Effector memory CD8-positive, alpha-beta T cell (primary cell): ENCODE measurements around the gene RHCG.
A peak's percentile ranks its signal among the peaks of the same experiment; 100 is the strongest.
"Not testable (repeated sequence)": the region's sequence is repeated elsewhere in the genome, so short reads cannot be mapped to it uniquely, and the experiment has no call there.

Experiments used
- ATAC-seq: fragments of 150-1000 bp; cut with Tn5 transposase; replicated peaks from 2 replicates; pipeline ENCODE4 v1.10.0; 2021; ENCODE audit warnings: mild to moderate bottlenecking, moderate library complexity
- DNase-seq, 3 experiments: peaks; one replicate each; pipeline ENCODE4 v3.0.0; 2021
- H3K27ac Mint-ChIP-seq, 2 donors: one replicate each; pipeline ENCODE4 v1.8.0; 2022; ENCODE audit warnings: mild to moderate bottlenecking in 2 of 2, mixed read lengths in 2 of 2, moderate library complexity in 2 of 2
- H3K27me3 Mint-ChIP-seq, 2 donors: one replicate each; pipeline ENCODE4 v1.8.0; 2022; ENCODE audit warnings: mixed read lengths in 2 of 2
- H3K36me3 Mint-ChIP-seq: one replicate; pipeline ENCODE4 v1.8.0; 2022; ENCODE audit warnings: mild to moderate bottlenecking, moderate library complexity, mixed read lengths; ENCODE audit not compliant: insufficient read depth
- H3K4me1 Mint-ChIP-seq, 2 donors: one replicate each; pipeline ENCODE4 v1.8.0; 2022; ENCODE audit warnings: low read depth in 2 of 2, mixed read lengths in 2 of 2
- H3K4me3 Mint-ChIP-seq, 2 donors: one replicate each; pipeline ENCODE4 v1.8.0; 2022; ENCODE audit warnings: mild to moderate bottlenecking in 2 of 2, mixed read lengths in 2 of 2, moderate library complexity in 2 of 2
- H3K9me3 Mint-ChIP-seq, 2 donors: one replicate each; pipeline ENCODE4 v1.8.0; 2022; ENCODE audit warnings: mixed read lengths in 2 of 2

The RHCG gene

DNA sequence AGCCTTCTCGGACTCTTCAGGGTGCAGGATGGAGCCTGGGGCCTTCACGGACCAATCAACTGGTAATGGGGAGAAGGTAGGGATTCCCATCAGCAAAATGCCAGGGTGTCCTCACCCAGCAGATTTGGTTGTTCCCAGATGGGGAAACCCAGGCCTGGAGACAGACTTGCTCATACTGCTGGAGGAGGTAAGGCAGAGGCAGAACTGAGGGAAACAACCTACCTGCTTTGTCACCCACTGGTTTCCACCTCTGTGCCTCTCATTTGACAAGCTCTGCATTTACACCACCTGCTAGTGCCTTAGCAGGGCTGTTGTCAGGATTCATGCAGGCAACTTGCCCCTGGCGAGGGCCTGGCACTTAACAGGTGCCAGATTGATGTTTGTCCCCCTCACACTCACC lies 15.9 kb downstream of the RHCG start:
- Mint-ChIP-seq H3K27me3 (peaks cover 50 to 68% of the 10 kb centered on the region in 2 donors), H3K4me3 (no peak overlapping the region), H3K27ac (no peak overlapping the region), H3K4me1 (no peaks in the 10 kb centered on the region), H3K36me3 (no peaks in the 10 kb centered on the region), H3K9me3 (no peaks in the 10 kb centered on the region)
- ATAC-seq (no peak), DNase-seq (no peak)

DNA sequence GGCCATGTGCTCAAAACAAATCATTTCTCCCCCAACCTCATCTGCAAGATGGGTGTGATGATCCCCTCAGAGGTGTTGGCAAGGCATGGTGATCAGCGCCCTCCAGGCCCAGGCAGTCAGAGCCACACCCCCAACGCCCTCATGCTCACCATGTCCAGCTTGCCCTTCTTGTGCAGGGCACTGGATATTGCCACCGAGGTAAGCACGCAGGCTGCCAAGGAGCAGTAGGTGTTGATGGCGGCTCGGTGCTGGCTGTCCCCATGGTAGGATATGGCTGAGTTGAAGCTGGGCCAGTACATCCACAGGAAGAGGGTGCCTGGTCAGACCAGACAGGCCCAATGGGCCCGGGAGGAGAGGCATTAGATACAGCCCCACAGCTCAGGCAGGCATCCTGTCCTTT lies 17.2 kb downstream of the RHCG start:
- peaks cover 42 to 60% of the 10 kb centered on the region in 2 donors for H3K27me3 Mint-ChIP-seq
- H3K27ac Mint-ChIP-seq: no peak overlapping the region
- peaks cover 0 to 3% of the 10 kb centered on the region in 2 donors for H3K9me3 Mint-ChIP-seq
- ATAC-seq (no peak), DNase-seq (no peak)
- H3K36me3 Mint-ChIP-seq: no peaks in the 10 kb centered on the region
- no peaks in the 10 kb centered on the region for H3K4me1 Mint-ChIP-seq
- no peak overlapping the region for H3K4me3 Mint-ChIP-seq

DNA sequence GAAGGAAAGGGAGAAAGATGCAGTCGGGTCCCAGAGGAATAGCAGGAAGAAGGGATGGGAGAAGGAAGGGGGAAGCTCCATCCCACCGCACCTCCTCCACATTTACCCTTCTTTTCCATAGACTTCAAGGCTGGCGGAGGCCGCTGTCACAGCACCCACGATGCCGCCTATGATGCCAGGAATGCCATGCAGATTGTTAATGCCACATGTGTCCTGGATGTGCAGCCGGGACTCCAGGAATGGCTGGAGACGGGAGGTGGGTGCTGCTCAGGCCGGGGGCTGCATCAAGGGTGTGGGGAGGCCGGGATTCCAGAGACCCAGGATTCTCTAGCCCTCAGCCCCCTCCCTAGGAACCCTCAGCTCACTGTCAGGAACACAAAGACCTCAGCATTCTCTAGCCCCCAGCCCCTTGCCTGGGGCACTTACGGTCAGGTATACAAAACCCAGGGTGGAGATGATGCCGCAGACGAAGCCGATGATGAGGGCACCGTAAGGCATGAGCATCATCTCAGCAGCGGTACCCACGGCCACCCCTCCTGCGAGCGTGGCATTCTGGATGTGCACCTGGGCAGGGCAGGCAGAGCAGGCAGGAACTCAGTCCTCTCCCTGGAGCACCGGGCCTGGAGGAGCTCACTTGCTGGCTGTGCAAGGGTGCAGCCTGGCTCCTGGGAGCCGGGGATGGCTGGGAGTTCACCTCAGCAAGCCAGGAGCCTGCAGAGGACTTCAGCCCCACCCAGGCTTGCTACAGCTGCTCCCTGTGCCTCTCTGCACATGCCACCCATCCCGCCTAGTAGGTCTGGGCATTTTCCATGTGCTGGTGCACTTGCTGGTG lies 18.8 kb downstream of the RHCG start:
- no peak overlapping the region for H3K4me3 Mint-ChIP-seq

DNA sequence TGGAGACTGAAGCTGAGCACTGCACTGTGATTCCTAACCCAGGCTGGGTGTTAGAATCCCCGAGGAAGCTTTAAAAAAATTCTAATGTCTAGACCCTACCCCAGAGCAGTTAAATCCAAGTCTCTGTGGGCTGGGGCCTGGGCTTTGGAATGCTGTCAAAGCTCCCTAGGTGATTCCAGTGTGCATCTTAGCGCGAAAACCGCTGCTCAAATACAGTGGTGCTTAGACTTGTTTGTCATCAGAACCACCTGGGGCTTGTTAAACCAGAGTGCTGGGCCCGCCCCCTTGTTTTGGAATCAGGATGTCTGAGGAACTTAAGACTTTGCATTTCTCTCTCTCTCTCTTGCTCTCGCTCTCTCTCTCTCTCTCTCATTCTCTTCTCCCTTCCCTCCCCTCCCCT lies 20.7 kb downstream of the RHCG start:
- H3K4me3 Mint-ChIP-seq: no peak overlapping the region
- no peaks in the 10 kb centered on the region for H3K36me3 Mint-ChIP-seq
- no peaks in the 10 kb centered on the region for H3K4me1 Mint-ChIP-seq
- ATAC-seq: no peak
- no peak for DNase-seq
- peaks cover 0 to 3% of the 10 kb centered on the region in 2 donors for H3K9me3 Mint-ChIP-seq
- peak overlapping the region in 1 of 2 donors; percentile 33 for H3K27ac Mint-ChIP-seq
- H3K27me3 Mint-ChIP-seq: peaks cover 19 to 30% of the 10 kb centered on the region in 2 donors

More for the DNA sequence above, 18.8 kb downstream of the RHCG start:
- DNase-seq: no peak
- H3K27me3 Mint-ChIP-seq: peaks cover 36 to 45% of the 10 kb centered on the region in 2 donors
- H3K27ac Mint-ChIP-seq: no peak overlapping the region
- no peaks in the 10 kb centered on the region for H3K4me1 Mint-ChIP-seq
- H3K36me3 Mint-ChIP-seq: no peaks in the 10 kb centered on the region
- peaks cover 0 to 3% of the 10 kb centered on the region in 2 donors for H3K9me3 Mint-ChIP-seq
- ATAC-seq: no peak

DNA sequence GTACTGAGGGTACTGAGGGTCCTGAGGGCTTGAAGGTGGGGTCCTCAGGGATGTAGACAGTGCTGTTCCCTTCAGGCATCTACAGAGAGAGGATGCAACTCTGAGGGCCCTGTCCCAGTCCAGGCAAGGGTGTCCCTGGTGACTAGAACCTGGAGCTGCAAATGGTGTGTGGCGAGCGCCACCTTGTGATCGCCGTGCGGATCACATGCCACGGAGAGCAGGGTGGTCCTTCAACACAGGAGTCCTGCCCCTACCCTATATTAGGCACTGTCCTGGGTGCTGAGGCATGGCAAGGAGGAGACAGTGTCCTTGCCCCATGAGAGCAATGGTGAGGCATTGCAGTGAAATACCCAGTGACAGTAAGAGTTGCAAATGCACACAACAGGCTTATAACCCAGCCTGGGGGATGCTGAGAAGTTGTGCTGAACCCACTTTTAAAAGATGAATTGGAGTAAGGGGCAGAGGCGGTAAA lies 23.6 kb downstream of the RHCG start:
- Mint-ChIP-seq H3K4me3 (no peak overlapping the region), H3K27me3 (peaks cover 16 to 29% of the 10 kb centered on the region in 2 donors), H3K36me3 (no peaks in the 10 kb centered on the region), H3K27ac (no peak overlapping the region), H3K4me1 (peaks cover 0 to 2% of the 10 kb centered on the region in 2 donors), H3K9me3 (peaks cover 0 to 3% of the 10 kb centered on the region in 2 donors)
- ATAC-seq (peak; percentile 21), DNase-seq (peak in 2 of 3 experiments; percentile 15 to 17)

DNA sequence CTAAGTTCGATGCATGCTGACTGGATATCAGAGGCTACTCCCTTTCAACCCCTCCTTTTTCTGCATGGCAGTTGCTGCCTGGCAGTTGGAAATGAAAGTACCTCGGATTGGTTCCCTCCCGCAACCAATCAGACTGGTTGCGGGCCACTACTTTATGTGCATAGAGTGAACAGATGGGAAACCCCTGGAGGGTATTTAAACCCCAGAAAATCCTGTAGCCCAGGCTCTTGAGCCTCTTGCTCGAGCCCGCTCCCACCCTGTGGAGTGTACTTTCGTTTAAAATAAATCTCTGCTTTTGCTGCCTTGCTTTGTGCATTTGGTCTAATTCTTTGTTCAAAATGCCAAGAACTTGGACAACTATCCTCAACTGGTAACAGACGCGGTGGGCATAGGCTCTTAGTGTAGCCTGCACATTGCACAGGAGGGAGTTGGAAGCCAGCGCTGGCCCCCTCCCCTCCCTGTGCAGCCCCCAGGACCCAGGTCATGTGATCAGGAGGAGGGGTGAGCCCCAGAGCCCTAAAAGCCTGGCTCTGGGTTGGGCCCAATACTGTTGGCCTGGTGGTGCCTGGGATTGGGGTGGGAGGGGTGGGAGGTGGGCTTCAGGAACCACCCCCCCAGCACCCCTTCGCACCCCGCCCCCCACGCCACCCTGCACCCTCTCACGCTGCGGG lies 26.8 kb downstream of the RHCG start:
- Mint-ChIP-seq H3K27ac (no peak overlapping the region), H3K9me3 (no peaks in the 10 kb centered on the region), H3K4me1 (peaks cover 0 to 2% of the 10 kb centered on the region in 2 donors), H3K36me3 (no peaks in the 10 kb centered on the region), H3K27me3 (peaks cover 22 to 36% of the 10 kb centered on the region in 2 donors), H3K4me3 (no peak overlapping the region)
- no peak for ATAC-seq
- no peak for DNase-seq

GRCh38 chr15:89468813-89469212 lies 27.6 kb downstream of the RHCG start:
- ATAC-seq, H3K27ac Mint-ChIP-seq, DNase-seq, H3K9me3 Mint-ChIP-seq, H3K4me1 Mint-ChIP-seq, H3K36me3 Mint-ChIP-seq, H3K4me3 Mint-ChIP-seq: not testable (repeated sequence)
- H3K27me3 Mint-ChIP-seq: peaks cover 25 to 42% of the 10 kb centered on the region in 2 donors

DNA sequence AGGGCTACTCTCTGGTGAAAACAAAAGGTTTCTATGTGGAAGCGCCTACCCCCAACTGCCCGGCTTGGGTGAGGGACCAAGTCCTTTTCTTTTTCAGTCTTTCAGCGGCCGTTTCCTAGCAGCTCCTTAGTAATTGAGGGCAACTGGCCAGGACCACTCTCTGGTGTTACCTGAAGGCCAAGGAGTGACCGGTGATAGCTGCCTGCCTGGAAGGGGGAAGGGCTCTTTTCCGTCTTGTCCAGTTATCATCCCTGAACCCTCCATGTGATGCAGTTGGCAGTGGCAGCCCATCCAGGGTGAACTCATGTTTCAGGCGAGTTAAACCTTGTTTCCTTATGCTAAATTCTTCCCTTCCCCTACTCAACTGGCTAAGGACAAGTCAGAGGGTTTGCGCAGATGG lies 33.3 kb downstream of the RHCG start:
- DNase-seq: no peak
- Mint-ChIP-seq H3K27ac (no peak overlapping the region), H3K27me3 (peaks cover 17 to 62% of the 10 kb centered on the region in 2 donors), H3K36me3 (peaks cover 5% of the 10 kb centered on the region), H3K4me1 (peaks cover 2 to 5% of the 10 kb centered on the region in 2 donors), H3K4me3 (no peak overlapping the region), H3K9me3 (no peaks in the 10 kb centered on the region)
- ATAC-seq: no peak

- Mint-ChIP-seq H3K4me3 (no peak overlapping the region), H3K27ac (no peak overlapping the region), H3K4me1 (peaks cover 2 to 5% of the 10 kb centered on the region in 2 donors), H3K27me3 (peaks cover 17 to 62% of the 10 kb centered on the region in 2 donors), H3K36me3 (peaks cover 5% of the 10 kb centered on the region), H3K9me3 (no peaks in the 10 kb centered on the region)
- ATAC-seq (no peak), DNase-seq (no peak)
Observed at GRCh38 chr15:89462198-89462912, 34.0 kb downstream of the RHCG start.

- no peaks in the 10 kb centered on the region for H3K9me3 Mint-ChIP-seq
- ATAC-seq (no peak), DNase-seq (no peak)
- no peak overlapping the region for H3K4me3 Mint-ChIP-seq
- peaks cover 5% of the 10 kb centered on the region for H3K36me3 Mint-ChIP-seq
- H3K4me1 Mint-ChIP-seq: peaks cover 2 to 5% of the 10 kb centered on the region in 2 donors
- H3K27me3 Mint-ChIP-seq: peaks cover 17 to 62% of the 10 kb centered on the region in 2 donors
- no peak overlapping the region for H3K27ac Mint-ChIP-seq
Observed at GRCh38 chr15:89461386-89461785, 35.0 kb downstream of the RHCG start.

GRCh38 chr15:89460048-89460447 lies 36.3 kb downstream of the RHCG start:
- no peak for DNase-seq
- Mint-ChIP-seq H3K27ac (no peak overlapping the region), H3K36me3 (peaks cover 5% of the 10 kb centered on the region), H3K4me3 (no peak overlapping the region), H3K27me3 (peaks cover 12 to 59% of the 10 kb centered on the region in 2 donors), H3K4me1 (peaks cover 2 to 5% of the 10 kb centered on the region in 2 donors), H3K9me3 (no peaks in the 10 kb centered on the region)
- ATAC-seq: no peak

DNA sequence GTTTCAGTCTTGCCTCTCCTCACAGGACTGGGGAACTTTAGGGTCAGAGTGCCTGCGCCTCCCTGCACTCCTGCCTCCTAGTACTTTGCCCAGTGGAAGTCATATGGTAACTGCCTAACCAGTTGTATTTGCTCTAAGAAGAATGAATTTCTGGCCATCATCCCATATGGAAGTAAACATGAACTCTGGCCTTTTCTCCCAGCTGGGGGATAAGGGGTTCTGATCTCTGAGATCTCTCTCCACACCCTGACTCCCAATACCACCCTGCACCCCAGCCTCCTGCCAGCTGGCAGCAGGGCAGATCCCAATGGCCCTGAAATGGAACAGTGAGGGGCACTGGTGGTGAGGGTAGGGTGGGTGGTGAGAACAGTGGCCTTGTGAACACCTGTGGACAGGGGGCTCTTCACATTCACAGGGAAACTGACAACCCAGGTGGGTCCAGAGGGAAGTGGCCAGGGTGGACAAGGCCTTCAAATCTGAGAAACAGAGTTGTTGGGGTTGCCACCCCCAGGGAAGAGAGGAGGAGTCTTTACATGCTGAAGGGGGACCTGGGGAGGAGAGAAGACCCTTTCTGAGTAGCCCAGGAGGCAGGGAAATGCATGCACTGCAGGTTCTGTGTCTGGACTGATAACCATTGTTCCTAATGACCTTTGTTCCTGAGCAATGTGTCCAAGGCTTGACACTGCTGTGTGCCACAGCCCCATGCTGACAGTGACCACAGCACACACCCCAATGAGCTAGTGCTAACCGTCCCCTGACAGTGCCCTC lies 36.9 kb downstream of the RHCG start:
- no peak for DNase-seq
- Mint-ChIP-seq H3K4me3 (no peak overlapping the region), H3K9me3 (no peaks in the 10 kb centered on the region), H3K27me3 (peaks cover 10 to 53% of the 10 kb centered on the region in 2 donors), H3K36me3 (peaks cover 5% of the 10 kb centered on the region), H3K4me1 (peaks cover 2 to 5% of the 10 kb centered on the region in 2 donors), H3K27ac (no peak overlapping the region)
- no peak for ATAC-seq

DNA sequence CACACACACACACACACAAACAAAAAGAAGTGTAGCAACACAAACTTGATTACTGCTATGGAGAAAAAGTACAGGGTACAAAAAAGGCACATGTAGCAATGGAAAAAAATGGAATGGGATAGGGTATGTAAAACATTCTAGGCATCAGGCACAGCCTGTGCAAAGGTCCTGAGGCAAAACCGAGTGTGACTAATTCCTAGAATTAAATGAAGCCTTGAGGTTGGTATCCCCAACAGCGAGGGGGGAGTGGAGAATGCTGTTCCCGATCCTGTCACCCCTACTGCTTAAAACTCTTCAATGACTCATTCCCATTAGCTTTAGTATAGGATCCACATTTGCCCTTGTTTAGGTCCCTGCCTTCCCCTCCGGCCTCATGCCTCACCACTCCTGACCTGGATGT lies 37.9 kb downstream of the RHCG start:
- DNase-seq (no peak), ATAC-seq (no peak)
- Mint-ChIP-seq H3K9me3 (no peaks in the 10 kb centered on the region), H3K27me3 (peaks cover 11 to 48% of the 10 kb centered on the region in 2 donors), H3K27ac (no peak overlapping the region), H3K36me3 (peaks cover 5% of the 10 kb centered on the region), H3K4me3 (no peak overlapping the region), H3K4me1 (peaks cover 2 to 5% of the 10 kb centered on the region in 2 donors)
